Bronchial epithelial cell (primary cell): ENCODE results near the gene FRMPD1. TPM values are rescaled to one million over a fixed set of nuclear protein-coding genes. Genes with fewer than 3 reads are reported as not detected.
"Not testable (repeated sequence)": the region's sequence is repeated elsewhere in the genome, so short reads cannot be mapped to it uniquely, and the experiment has no call there.

Source experiments
- DNase-seq: peaks from one replicate; pipeline ENCODE4 v3.0.0-alpha.2; 2010; ENCODE audit warnings: low read depth
- FAIRE-seq: peaks from 2 replicates; lab custom pipeline; 2011; peaks lifted over from hg19 to GRCh38; lab: Jason Lieb, UNC
- H3K27me3 ChIP-seq: 2 replicates; pipeline ENCODE4 v1.5.1; 2011; ENCODE audit warnings: low read length; ENCODE audit not compliant: control insufficient read depth, insufficient read depth
- H3K36me3 ChIP-seq: 2 replicates; pipeline ENCODE4 v1.5.1; 2011; ENCODE audit warnings: low read length; ENCODE audit not compliant: control insufficient read depth, insufficient read depth
- H3K4me3 ChIP-seq: 2 replicates; pipeline ENCODE4 v1.5.1; 2011; ENCODE audit warnings: mild to moderate bottlenecking, low read depth, low read length, control low read depth
- total RNA-seq: library from RNA; depleted of rRNA; stranded (reverse); fragments of >200 nt; gene quantifications from 2 replicates; pipeline ENCODE4 v1.2.1, GENCODE V29; 2014
- TF ChIP-seq, protein P1 (sequence below): IDR thresholded peaks from 2 replicates; pipeline ENCODE4 v1.5.1; 2011; ENCODE audit warnings: mild to moderate bottlenecking, moderate library complexity, low read length, control low read depth, inconsistent platforms; ENCODE audit not compliant: insufficient read depth, severe bottlenecking

Gene FRMPD1
- total RNA-seq, 1 donor from 2014 or later = not detected

DNA sequence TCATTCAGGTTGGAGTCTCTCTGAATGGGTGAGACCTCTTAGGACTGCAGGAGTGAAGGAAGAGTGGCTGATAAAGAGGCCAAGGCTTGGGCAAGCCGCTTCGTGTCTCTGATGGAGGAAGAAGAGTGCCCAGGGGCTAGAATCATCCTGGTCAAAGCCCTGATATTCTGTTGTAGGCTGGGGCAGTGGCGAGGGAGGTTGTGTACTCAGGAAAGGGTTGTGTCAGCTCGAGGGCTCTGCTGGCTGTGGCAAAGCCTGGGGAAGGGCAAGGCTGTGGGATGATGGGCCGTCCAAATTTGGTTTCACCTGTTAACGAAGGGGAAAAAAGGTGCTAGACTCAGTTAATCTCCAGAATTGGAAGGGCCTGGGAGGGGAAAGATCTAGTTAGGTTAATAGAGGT lies 100.4 kb downstream of the FRMPD1 start:
- TF ChIP-seq, protein P1, sequence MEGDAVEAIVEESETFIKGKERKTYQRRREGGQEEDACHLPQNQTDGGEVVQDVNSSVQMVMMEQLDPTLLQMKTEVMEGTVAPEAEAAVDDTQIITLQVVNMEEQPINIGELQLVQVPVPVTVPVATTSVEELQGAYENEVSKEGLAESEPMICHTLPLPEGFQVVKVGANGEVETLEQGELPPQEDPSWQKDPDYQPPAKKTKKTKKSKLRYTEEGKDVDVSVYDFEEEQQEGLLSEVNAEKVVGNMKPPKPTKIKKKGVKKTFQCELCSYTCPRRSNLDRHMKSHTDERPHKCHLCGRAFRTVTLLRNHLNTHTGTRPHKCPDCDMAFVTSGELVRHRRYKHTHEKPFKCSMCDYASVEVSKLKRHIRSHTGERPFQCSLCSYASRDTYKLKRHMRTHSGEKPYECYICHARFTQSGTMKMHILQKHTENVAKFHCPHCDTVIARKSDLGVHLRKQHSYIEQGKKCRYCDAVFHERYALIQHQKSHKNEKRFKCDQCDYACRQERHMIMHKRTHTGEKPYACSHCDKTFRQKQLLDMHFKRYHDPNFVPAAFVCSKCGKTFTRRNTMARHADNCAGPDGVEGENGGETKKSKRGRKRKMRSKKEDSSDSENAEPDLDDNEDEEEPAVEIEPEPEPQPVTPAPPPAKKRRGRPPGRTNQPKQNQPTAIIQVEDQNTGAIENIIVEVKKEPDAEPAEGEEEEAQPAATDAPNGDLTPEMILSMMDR = no peak
- Histone ChIP-seq H3K36me3 (no peaks in the 10 kb centered on the region), H3K27me3 (no peaks in the 10 kb centered on the region), H3K4me3 (no peak overlapping the region)
- FAIRE-seq = no peak
- no peak for DNase-seq

DNA sequence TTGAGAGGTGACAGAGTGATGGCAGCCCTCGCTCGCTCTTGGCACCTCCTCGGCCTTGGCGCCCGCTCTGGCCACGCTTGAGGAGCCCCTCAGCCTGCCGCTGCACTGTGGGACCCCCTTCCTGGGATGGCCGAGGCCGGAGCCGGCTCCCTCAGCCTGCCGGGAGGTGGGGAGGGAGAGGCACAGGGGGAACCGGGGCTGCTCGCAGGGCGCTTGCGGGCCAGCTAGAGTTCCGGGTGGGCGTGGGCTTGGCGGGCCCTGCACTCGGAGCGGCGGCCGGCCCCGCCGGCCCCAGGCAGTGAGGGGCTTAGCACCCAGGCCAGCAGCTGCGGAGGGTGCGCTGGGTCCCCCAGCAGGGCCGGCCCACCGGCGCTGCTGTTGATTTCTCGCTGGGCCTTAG lies 101.0 kb downstream of the FRMPD1 start:
- not testable (repeated sequence) for H3K4me3 ChIP-seq, FAIRE-seq, DNase-seq, H3K27me3 ChIP-seq, H3K36me3 ChIP-seq

DNA sequence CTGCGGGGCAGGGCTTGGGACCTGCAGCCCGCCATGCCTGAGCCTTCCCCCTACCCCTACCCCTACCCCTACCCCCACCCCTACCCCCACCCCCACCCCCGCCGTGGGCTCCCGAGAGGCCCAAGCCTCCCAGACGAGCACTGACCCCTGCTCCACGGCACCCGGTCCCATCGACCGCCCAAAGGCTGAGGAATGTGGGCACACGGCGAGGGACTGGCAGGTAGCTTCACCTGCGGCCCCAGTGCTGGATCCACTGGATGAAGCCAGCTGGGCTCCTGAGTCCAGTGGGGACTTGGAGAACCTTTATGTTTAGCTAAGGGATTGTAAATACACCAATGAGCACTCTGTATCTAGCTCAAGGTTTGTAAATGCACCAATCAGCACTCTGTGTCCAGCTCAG lies 101.4 kb downstream of the FRMPD1 start:
- H3K27me3 ChIP-seq, H3K4me3 ChIP-seq, H3K36me3 ChIP-seq, FAIRE-seq, DNase-seq: not testable (repeated sequence)

DNA sequence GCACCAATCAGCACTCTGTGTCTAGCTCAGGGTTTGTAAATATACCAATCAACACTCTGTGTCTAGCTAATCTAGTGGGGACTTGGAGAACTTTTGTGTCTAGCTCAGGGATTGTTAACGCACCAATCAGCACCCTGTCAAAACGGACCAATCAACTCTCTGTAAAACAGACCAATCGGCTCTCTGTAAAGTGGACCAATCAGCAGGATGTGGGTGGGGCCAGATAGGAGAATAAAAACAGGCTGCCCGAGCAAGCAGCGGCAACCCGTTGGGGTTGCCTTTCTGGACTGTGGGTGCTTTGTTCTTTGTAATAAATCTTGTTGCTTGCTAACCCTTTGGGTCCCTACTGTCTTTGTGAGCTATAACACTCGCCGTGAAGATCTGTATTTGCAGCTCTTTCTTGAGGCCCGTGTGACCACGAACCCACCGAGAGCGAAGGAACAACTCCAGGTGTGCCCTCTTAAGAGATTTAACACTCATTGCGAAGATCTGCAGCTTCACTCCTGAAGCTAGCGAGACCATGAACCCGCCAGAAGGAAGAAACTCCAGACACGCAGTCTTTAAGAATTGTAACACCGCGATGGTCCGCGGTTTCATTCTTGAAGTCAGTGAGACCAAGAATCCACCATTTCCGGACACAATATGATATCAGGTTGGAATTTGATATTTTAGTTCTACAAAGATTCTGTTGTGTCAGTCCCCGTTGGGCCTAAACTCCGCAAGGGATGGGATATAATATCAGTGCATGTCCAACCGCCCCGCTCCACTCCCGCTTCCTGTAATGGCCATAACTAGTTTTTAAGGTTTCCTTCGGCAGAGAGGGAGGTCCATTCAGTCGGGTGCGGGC lies 102.1 kb downstream of the FRMPD1 start:
- FAIRE-seq = no peak
- no peak for DNase-seq
- no peaks in the 10 kb centered on the region for H3K27me3 ChIP-seq
- H3K4me3 ChIP-seq = peak overlapping the region; percentile 65
- TF ChIP-seq, protein P1 = no peak
- H3K36me3 ChIP-seq = no peaks in the 10 kb centered on the region

DNA sequence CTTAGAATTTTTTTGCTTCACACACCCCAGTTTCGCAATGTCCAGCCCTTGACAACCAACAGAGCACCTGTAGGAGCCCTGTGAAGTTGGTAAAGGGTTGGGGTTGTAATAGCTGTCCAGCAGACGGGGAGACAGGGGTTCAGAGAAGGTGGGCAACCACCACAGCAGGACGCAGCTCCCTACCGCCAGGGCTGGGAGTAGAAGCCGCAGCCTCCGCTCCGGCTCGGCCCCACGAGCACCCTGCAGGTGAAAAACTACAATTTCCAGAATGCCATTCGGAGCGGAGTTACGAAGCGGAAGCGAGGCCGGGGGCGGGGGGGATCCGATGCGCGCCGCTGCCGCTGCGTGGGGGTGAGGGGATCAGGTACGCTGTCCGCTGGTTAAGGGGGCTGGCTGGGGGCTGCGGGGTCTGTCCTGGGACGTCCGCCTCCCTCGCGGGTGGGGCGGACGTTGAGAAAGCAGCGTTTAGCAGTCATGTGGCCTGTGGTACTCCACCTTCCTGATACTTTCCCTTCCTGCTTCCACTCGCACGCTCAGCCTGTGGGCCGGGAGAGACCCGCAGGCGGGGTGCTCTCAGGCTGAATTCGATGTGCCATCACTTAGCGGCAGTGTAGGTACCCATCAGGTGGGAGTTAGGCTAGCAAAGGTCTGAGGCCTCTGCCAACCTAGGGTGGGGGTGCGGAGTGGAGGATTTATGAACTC lies 102.9 kb downstream of the FRMPD1 start, which contains the start of gene TRMT10B:
TSS of gene TRMT10B (plus strand) at position 317 of the 702 bp plus-strand sequence. CDS start 8,127 bp downstream, outside the sequence.
- no peak for FAIRE-seq
- peak; percentile 66 for DNase-seq
- TF ChIP-seq, protein P1 = no peak

DNA sequence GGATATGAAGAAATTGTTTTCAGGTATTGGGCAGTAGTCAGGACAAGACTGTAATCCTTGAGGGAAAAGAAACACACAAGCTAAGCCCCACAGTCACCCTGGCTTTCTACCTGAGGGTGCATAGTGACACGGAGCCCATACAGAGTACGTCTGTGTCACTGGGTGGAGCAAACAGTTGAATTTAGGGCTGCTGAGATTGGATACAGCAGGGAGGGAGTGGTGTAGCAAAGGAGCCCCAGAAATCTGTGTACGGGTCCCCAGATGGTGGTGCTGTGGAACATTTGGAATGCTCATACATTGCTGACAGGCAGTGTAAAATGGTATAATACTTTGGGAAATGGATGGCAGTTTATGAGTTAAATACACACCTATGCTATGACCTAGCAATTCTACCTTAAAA lies 108.0 kb downstream of the FRMPD1 start:
- Histone ChIP-seq H3K27me3 (no peaks in the 10 kb centered on the region), H3K4me3 (no peak overlapping the region), H3K36me3 (no peaks in the 10 kb centered on the region)
- no peak for FAIRE-seq
- TF ChIP-seq, protein P1 = no peak
- no peak for DNase-seq

More for the DNA sequence above, 102.9 kb downstream of the FRMPD1 start, which contains the start of gene TRMT10B:
- H3K36me3 ChIP-seq = no peaks in the 10 kb centered on the region
- peak within 1 kb of the TSS; percentile 65 for H3K4me3 ChIP-seq
- H3K27me3 ChIP-seq = no peaks in the 10 kb centered on the region
